HL-60 (cell line): ENCODE results near the gene SDK1.

ENCODE experiments used
- DNase-seq, 2 experiments: peaks; one replicate each; pipeline ENCODE4 v3.0.0-alpha.2; 2010 to 2020; ENCODE audit warnings: low read depth in 1 of 2, low spot score in 1 of 2
- H3K27ac ChIP-seq: fragments of 250-450 bp; sonication (Bioruptor Pico); replicated peaks from 2 replicates; pipeline ENCODE4 v1.5.1; 2020; ENCODE audit warnings: mild to moderate bottlenecking, moderate library complexity
- H3K27me3 ChIP-seq: fragments of 250-450 bp; sonication (Bioruptor Pico); 2 replicates; pipeline ENCODE4 v1.5.1; 2021; ENCODE audit warnings: mild to moderate bottlenecking, moderate library complexity; ENCODE audit not compliant: insufficient read depth, poor library complexity, severe bottlenecking
- H3K4me3 ChIP-seq: replicated peaks from 2 replicates; pipeline ENCODE4 v1.5.1; 2011; ENCODE audit warnings: mild to moderate bottlenecking, control low read depth, low read length; ENCODE audit not compliant: insufficient read depth
- CTCF ChIP-seq: IDR thresholded peaks from one replicate; pipeline ENCODE4 v1.5.1; 2011; ENCODE audit warnings: low read length, control low read depth, inconsistent platforms; ENCODE audit not compliant: insufficient read depth
- GABPA ChIP-seq: IDR thresholded peaks from 2 replicates; pipeline ENCODE4 v1.6.1; 2012; ENCODE audit warnings: low read depth
- POLR2AphosphoS5 ChIP-seq: IDR thresholded peaks from 2 replicates; pipeline ENCODE4 v1.6.1; 2012; ENCODE audit warnings: low read depth
- SPI1 ChIP-seq: IDR thresholded peaks from 2 replicates; pipeline ENCODE4 v1.6.1; 2012; ENCODE audit warnings: low read depth, mild to moderate bottlenecking, borderline replicate concordance
- TF ChIP-seq, protein P1 (sequence below): IDR thresholded peaks from 2 replicates; pipeline ENCODE4 v1.6.1; 2012; ENCODE audit warnings: low read depth; ENCODE audit not compliant: insufficient replicate concordance

The SDK1 gene

DNA sequence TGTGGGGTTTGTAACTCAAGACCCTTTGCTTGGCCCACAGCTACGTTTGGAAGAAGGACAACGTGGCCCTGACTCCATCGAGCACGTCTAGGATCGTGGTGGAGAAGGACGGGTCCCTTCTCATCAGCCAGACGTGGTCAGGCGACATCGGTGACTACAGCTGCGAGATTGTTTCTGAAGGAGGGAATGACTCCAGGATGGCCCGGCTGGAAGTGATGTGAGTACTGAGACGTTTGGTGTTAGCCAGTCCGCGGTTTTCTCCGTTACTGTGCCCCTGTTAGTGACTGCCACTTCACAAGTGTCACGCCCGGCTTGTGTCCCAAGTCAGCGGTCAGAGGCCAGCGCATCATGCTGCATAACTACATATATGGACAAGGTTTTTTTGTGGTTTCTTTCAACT lies 673.3 kb downstream of the SDK1 start:
- no peak overlapping the region for H3K27ac ChIP-seq
- H3K4me3 ChIP-seq = no peak overlapping the region
- H3K27me3 ChIP-seq = no peaks in the 10 kb centered on the region
- DNase-seq = no peak
- TF ChIP-seq CTCF (no peak), GABPA (no peak), SPI1 (no peak), POLR2AphosphoS5 (no peak)
- TF ChIP-seq, protein P1, sequence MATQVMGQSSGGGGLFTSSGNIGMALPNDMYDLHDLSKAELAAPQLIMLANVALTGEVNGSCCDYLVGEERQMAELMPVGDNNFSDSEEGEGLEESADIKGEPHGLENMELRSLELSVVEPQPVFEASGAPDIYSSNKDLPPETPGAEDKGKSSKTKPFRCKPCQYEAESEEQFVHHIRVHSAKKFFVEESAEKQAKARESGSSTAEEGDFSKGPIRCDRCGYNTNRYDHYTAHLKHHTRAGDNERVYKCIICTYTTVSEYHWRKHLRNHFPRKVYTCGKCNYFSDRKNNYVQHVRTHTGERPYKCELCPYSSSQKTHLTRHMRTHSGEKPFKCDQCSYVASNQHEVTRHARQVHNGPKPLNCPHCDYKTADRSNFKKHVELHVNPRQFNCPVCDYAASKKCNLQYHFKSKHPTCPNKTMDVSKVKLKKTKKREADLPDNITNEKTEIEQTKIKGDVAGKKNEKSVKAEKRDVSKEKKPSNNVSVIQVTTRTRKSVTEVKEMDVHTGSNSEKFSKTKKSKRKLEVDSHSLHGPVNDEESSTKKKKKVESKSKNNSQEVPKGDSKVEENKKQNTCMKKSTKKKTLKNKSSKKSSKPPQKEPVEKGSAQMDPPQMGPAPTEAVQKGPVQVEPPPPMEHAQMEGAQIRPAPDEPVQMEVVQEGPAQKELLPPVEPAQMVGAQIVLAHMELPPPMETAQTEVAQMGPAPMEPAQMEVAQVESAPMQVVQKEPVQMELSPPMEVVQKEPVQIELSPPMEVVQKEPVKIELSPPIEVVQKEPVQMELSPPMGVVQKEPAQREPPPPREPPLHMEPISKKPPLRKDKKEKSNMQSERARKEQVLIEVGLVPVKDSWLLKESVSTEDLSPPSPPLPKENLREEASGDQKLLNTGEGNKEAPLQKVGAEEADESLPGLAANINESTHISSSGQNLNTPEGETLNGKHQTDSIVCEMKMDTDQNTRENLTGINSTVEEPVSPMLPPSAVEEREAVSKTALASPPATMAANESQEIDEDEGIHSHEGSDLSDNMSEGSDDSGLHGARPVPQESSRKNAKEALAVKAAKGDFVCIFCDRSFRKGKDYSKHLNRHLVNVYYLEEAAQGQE = no peak

- TF ChIP-seq CTCF (no peak), POLR2AphosphoS5 (no peak), SPI1 (no peak), GABPA (no peak)
- TF ChIP-seq, protein P1 = no peak
- Histone ChIP-seq H3K27ac (no peak overlapping the region), H3K27me3 (no peaks in the 10 kb centered on the region), H3K4me3 (no peak overlapping the region)
- DNase-seq = no peak
These were observed 674.3 kb downstream of the SDK1 start for GRCh38 chr7:3975371-3975770.

- no peak for DNase-seq
- Histone ChIP-seq H3K27ac (no peak overlapping the region), H3K27me3 (no peaks in the 10 kb centered on the region), H3K4me3 (no peak overlapping the region)
- TF ChIP-seq, protein P1 = no peak
- no peak for TF ChIP-seq POLR2AphosphoS5
These were observed 676.3 kb downstream of the SDK1 start for GRCh38 chr7:3977391-3977790.

DNA sequence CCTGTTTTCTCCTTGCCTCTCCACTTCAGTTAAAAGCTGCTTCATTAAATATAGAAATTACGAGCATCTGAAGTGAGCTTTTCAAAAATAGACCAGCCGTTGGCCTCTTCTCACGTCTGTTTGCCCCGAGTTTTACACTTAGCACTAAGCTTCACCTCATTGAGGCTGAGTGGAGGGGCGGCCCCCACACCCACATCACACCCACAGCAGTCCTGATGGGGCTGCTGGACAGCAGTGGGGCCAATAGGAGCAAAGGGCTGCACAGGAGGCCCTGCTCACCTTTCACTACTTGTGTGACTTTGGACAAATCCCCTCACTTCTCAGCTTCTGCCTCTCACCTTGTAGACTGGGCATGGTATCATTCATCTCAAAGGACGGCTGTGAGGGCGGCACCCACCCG lies 677.8 kb downstream of the SDK1 start:
- Histone ChIP-seq H3K4me3 (no peak overlapping the region), H3K27me3 (no peaks in the 10 kb centered on the region), H3K27ac (no peak overlapping the region)
- TF ChIP-seq POLR2AphosphoS5 (no peak), SPI1 (no peak), CTCF (no peak), GABPA (no peak)
- TF ChIP-seq, protein P1 = no peak
- no peak for DNase-seq
